ENCODE results near the gene TMCC2.

The TMCC2 gene

DNA sequence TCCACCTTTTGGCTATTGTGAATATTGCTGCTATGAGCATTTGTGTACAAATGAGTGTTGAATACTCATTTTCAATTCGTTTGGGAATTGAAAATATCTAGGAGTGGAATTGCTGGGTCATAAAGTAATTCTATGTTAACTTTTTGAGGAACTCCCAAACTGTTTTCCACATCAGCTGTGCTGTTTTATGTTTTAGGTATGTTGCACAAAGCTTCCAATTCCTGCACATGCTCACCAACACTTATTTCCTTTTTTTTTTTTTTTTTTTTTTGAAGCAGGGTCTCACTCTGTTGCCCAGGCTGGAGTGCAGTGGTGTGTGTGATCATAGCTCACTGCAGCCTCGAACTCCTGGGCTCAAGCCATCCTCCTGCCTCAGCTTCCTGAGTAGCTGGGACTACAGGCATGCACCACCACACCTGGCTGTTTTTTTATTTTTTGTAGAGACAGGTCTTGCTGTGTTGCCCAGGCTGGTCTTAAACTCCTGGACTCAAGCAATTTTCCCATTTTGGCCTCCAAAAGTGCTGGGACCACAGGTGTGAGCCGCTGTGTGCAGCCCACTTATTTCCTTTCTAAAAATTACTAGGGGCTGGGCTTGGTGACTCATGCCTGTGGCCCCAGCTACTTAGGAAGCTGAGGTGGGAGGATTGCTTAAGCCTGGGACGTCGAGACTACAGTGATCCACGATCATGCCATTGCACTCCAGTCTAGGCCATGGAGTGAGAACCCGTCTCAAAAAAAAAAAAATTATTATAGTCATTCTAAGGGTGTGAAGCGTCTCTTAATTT lies 33.4 kb downstream of the TMCC2 start:
- DNase-seq (ENCODE audit: low spot score): no peak

- no peak for DNase-seq (ENCODE audit: low spot score)
These were observed 34.4 kb downstream of the TMCC2 start for GRCh38 chr1:205261946-205262691.

GRCh38 chr1:205262731-205263171 lies 35.0 kb downstream of the TMCC2 start:
- DNase-seq (ENCODE audit: low spot score): no peak

GRCh38 chr1:205263580-205264190 lies 35.9 kb downstream of the TMCC2 start:
- no peak for DNase-seq (ENCODE audit: low spot score)

GRCh38 chr1:205266611-205267305 lies 39.0 kb downstream of the TMCC2 start:
- no peak for DNase-seq (ENCODE audit: low spot score)

DNA sequence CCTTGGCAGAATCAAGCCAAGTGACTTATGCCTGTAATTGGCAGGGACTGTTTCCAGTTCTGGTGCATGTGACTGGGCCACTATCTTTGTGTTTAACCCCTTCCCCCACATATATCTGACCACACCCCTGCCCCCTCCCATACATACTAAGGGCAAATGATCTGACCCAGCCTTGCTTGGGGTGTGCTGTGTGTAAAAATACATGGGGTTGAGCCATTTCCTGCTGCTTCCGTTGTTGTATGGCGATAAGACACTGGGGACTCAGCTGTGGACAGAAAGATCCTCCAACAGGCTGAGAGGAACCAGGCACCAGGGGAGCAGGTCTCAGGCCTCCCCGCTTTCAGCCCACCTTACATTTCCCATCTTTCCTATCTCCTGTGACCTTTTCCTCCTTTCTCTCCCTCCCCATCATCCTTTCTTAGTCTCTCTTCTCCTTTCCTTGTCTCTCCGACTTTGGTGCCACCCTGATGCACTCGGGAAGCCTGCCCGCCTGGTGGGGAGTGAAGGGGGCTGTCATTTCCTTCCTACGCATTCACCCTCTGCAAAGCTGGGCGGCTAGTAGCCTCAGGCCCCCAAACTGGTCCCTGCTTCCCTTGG lies 39.7 kb downstream of the TMCC2 start:
- DNase-seq (ENCODE audit: low spot score): no peak

GRCh38 chr1:205268846-205269680 lies 41.3 kb downstream of the TMCC2 start:
- DNase-seq (ENCODE audit: low spot score): no peak

DNA sequence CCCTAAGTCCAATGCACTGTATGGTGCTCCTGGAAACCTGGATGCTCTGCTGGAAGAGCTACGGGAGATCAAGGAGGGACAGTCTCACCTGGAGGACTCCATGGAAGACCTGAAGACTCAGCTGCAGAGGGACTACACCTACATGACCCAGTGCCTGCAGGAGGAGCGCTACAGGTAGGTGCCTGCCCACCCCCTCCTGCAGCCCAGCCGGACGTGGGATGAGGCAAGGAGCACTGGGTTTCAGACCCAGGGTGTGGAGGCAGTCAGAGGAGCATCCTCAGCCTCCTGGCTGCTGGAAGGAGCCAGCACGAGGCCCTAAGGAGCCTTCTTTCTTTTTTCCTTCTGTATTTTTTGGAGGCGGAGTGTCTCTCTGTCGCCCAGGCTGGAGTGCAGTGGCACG lies 42.0 kb downstream of the TMCC2 start:
- DNase-seq (ENCODE audit: low spot score): no peak

DNA sequence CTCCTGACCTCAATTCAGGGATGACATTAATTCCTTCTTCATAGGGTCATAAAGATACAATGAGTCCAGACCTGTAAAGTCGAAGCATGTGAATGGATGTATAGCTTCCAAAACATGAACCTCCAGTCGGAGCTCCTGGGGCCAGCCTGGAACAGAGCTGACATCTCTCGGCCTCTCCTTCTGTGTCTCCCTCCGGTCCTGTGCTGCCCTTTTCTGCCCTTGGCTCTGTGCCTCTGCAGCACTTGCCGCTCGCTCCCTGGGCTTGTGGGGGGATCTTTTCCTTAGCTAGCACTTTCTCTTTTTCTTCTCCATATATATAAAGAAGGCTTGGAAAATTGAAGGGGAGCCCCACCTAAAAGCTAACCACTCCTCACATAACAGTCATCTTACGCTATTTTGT lies 42.5 kb downstream of the TMCC2 start:
- DNase-seq (ENCODE audit: low spot score): no peak

DNA sequence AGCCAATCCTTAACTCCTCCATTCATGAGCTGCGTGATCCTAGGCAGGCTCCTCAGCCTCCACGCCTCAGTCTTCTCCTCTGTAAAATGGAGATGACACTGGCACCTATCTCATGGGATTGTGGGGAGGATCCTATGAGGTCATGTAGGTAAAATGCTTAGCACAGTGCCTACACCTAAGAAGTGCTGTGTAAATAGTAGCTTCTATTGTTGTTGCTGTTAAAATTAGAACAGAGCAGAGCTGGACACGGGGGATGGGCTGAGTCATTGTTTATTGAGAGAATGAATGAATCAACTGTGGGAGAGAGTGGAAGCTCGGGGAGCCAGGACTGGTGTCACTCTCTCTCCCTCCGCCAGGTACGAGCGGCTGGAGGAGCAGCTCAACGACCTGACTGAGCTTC lies 43.0 kb downstream of the TMCC2 start:
- no peak for DNase-seq (ENCODE audit: low spot score)

DNA sequence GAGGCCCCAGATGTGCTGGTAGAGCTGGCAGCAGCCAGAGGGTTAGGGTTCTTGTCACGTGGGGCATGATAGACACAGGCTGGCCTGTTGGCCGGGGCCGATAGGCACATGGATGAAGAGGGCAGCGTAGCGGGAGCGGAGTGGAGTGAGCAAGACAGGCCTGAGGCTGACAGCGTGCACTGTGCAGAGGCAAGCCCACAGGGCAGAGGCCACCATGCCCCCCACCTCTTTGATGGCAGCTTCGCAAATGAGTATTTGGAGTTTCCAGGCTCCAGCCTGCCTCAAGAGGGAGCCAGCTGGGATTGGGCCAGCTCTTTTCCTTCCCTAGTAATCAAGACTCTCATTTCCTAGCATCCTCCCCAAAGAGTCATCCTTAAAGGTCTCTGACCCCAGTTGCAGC lies 43.5 kb downstream of the TMCC2 start:
- DNase-seq (ENCODE audit: low spot score): no peak

GRCh38 chr1:205271745-205272144 lies 44.0 kb downstream of the TMCC2 start:
- no peak for DNase-seq (ENCODE audit: low spot score)

DNA sequence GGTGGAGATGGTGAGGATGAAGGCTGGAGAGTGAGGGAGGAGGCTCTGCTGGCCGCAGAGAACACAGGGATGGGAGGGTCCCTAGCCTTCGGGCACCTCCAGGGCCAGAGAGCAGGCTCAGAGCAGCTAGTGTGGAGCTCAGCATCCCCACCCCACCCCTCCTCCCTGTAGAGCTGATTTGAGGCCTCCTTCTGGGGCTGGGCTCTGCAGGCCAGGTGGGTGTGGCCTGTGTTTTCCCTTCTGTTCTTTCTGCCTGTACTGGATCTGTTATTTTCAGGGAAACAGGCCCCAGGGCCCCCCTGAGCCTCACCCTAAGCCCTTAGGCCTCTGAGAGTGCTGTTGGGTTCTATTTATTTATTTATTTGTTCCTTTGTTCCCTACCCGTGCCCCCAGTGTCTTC lies 44.8 kb downstream of the TMCC2 start:
- DNase-seq (ENCODE audit: low spot score): no peak

- DNase-seq (ENCODE audit: low spot score): peak; percentile 94
These were observed 45.8 kb downstream of the TMCC2 start for GRCh38 chr1:205273551-205273982.

- no peak for DNase-seq (ENCODE audit: low spot score)
These were observed 46.4 kb downstream of the TMCC2 start for GRCh38 chr1:205274041-205274691.

DNA sequence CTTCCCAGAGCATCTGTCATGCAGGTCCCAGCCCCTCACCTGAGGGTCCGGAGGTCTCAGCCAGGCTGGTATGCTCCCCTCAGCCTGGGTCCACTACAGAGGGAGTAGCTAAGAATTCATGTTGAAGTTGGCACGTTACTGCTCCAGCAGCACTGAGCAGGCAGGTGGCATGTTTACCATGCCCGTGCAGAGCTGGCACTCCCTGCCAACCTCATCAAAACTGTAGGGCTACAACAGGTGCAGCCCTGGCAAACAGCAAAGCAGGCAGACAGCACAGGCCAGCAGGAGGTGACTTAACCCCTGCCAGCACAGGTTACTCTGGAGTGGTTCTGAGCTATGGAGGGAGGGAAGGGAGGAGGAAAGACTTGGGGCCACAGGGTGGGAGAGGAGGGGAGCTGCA lies 47.4 kb downstream of the TMCC2 start:
- DNase-seq (ENCODE audit: low spot score): no peak

DNA sequence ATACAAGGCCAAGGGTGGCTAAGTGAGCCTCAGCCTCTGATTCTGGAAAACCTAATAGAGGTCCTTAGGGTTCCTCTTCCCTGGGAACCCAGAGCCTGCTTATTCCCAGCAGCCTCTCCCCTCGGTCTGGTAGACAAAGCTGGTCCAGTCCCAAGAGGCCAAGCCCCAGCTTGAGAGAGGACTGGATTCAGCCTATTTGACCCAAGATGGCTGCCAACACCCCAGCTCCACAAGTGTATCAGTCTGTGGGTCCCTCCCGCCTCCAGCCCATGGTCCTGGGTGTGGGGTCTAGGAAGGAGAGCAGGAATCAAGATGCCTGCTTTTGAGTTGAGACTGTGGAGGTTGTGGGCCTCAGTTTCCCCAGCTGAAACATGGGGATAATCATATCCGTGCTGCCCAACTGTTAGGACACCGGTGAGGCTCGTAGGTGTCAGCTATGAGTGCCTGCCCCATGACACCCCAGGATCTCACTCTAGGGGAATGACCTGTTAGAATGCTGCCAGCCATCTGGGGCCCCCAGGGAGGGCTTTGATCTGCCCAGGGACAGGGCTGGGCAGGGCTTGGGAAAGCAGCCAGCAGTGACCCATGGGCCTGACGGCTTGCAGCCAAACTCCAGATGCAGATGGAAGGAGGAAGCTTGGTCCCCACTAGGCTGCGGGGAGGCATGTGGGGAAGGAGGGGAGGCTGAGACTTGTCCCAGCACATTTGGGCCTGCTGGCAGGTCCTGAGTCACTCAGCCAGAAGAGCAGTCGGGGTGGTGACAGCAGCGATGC lies 48.4 kb downstream of the TMCC2 start:
- DNase-seq (ENCODE audit: low spot score): no peak

GRCh38 chr1:205276689-205277065 lies 48.9 kb downstream of the TMCC2 start:
- DNase-seq (ENCODE audit: low spot score): no peak

DNA sequence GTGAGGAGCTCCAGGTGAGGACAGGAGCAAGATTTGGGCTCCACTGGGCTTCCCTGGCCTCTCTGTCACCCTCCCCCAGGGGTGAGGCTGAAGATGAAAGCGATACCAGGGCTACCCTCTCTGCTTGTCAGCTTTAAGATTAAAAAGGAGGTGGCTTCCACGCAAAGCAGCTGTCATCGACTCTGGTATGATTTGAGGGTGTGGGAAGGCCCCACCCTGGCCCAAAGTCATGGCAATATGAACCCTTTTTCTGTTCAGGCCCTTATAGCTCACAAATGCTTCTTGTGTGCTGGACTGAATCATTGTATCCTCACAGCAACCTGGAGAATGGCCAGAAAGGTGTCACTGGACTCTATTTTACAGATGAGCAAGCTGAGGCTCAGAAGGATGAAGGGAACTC lies 52.2 kb downstream of the TMCC2 start:
- no peak for DNase-seq (ENCODE audit: low spot score)
